NCI-H146 (cell line): ENCODE measurements around the gene TBC1D22A.
"Not testable (repeated sequence)": the region's sequence is repeated elsewhere in the genome, so short reads cannot be mapped to it uniquely, and the experiment has no call there.

Experiments used
- DNase-seq: peaks from one replicate; lab custom pipeline; 2025; lab: John Stamatoyannopoulos, UW

The TBC1D22A gene

GRCh38 chr22:47046411-47047065 lies 284.1 kb downstream of the TBC1D22A start:
- no peak for DNase-seq

GRCh38 chr22:47047321-47048122 lies 285.1 kb downstream of the TBC1D22A start:
- DNase-seq = no peak

- no peak for DNase-seq
These were observed 285.9 kb downstream of the TBC1D22A start for GRCh38 chr22:47048123-47049077.

- DNase-seq = no peak
These were observed 286.7 kb downstream of the TBC1D22A start for GRCh38 chr22:47049078-47049624.

GRCh38 chr22:47049736-47050400 lies 287.4 kb downstream of the TBC1D22A start:
- not testable (repeated sequence) for DNase-seq

- no peak for DNase-seq
These were observed 288.1 kb downstream of the TBC1D22A start for GRCh38 chr22:47050401-47051051.

- DNase-seq = no peak
These were observed 289.1 kb downstream of the TBC1D22A start for GRCh38 chr22:47051441-47052071.

GRCh38 chr22:47052236-47053012 lies 290.0 kb downstream of the TBC1D22A start:
- DNase-seq = no peak

GRCh38 chr22:47053013-47053725 lies 290.7 kb downstream of the TBC1D22A start:
- no peak for DNase-seq

GRCh38 chr22:47053726-47054141 lies 291.3 kb downstream of the TBC1D22A start:
- no peak for DNase-seq

- DNase-seq = no peak
These were observed 292.0 kb downstream of the TBC1D22A start for GRCh38 chr22:47054231-47055072.

GRCh38 chr22:47055073-47055355 lies 292.6 kb downstream of the TBC1D22A start:
- DNase-seq = no peak

GRCh38 chr22:47055461-47055860 lies 293.0 kb downstream of the TBC1D22A start:
- DNase-seq = no peak

GRCh38 chr22:47055921-47056320 lies 293.5 kb downstream of the TBC1D22A start:
- DNase-seq = no peak

- no peak for DNase-seq
These were observed 293.9 kb downstream of the TBC1D22A start for GRCh38 chr22:47056361-47056760.

- DNase-seq = no peak
These were observed 294.5 kb downstream of the TBC1D22A start for GRCh38 chr22:47056776-47057470.

GRCh38 chr22:47057916-47058585 lies 295.6 kb downstream of the TBC1D22A start:
- DNase-seq = no peak
